ENCODE measurements around the gene NAA40. TPM values are rescaled to one million over a fixed set of nuclear protein-coding genes. Genes with fewer than 3 reads are reported as not detected.
A peak's percentile ranks its signal among the peaks of the same experiment; 100 is the strongest.

Gene NAA40
- total RNA-seq, 2 experiments from 2014 or later = 11.8 to 14.0 TPM

DNA sequence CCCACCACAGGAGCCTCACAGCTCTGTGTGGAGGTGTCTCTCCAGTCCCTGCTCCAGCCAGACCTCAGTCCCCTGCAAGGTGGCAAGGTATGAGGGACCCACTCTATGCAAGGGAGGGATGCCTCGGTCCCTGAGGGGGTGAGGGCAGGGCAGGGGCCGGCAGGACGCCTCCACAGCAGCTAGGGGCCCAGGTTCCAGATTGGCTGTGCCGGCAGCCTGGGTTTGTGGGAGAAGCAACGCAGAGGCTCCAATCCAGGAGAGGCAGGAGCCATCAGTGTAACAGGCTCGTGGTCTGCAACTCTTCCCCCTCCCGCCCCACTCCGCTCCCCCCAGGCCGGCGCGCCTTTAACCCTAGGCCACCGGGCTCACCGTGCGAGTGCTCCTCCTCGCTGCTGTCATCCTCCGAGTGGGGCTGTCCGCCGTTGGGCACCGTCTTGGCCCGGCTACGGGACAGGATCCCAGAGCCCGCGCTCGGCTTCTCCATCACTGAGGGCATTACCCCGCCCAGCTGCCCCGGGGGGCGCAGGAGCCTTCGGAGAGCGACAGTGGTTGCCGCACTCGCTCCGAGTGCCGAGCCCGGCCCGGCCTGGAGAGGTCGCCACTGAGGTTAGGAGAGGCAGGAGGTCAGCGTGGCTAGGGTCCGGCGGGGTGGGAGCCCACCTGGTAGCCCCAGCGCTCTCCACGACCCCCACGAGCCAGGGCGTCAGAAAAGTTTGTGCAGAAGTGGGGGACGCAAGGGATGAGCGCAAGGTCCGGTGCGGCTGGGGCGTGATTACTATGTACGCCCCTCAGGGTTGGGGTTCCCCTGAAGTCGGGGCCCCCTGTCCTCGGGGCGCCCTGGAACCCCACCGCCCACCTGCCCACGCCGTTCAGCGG lies 22.6 kb upstream of the NAA40 start:
- peaks cover 45% of the 10 kb centered on the region for H3K4me1 ChIP-seq (ENCODE audit: insufficient read depth, low read length)
- H3K36me3 ChIP-seq (ENCODE audit: insufficient read depth, low read length) = no peaks in the 10 kb centered on the region
- H3K4me3 Mint-ChIP-seq = peak overlapping the region; percentile 82
- H3K27me3 ChIP-seq (ENCODE audit: control insufficient read depth in 1 of 2, insufficient read depth in 2 of 2, low read length in 2 of 2) = no peaks in the 10 kb centered on the region
- TF ChIP-seq, protein P1, sequence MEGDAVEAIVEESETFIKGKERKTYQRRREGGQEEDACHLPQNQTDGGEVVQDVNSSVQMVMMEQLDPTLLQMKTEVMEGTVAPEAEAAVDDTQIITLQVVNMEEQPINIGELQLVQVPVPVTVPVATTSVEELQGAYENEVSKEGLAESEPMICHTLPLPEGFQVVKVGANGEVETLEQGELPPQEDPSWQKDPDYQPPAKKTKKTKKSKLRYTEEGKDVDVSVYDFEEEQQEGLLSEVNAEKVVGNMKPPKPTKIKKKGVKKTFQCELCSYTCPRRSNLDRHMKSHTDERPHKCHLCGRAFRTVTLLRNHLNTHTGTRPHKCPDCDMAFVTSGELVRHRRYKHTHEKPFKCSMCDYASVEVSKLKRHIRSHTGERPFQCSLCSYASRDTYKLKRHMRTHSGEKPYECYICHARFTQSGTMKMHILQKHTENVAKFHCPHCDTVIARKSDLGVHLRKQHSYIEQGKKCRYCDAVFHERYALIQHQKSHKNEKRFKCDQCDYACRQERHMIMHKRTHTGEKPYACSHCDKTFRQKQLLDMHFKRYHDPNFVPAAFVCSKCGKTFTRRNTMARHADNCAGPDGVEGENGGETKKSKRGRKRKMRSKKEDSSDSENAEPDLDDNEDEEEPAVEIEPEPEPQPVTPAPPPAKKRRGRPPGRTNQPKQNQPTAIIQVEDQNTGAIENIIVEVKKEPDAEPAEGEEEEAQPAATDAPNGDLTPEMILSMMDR (IDR thresholded peaks at IDR 0.05) = peak; percentile 51
- intact Hi-C loops (cut with DNase I, micrococcal nuclease) = loop anchor here in 1 of 2 experiments (2.0 kb wide), 1 partner anchor 23 kb away; the partner anchor contains the start of gene NAA40
- DNase-seq (peak in 5 of 14 experiments; percentile 31 to 48 (median 42)), ATAC-seq (ENCODE audit: poor library complexity) (no peak)
- H3K4me3 ChIP-seq (ENCODE audit: low read length) = peak overlapping the region; percentile 51
- peaks cover 16% of the 10 kb centered on the region for H3K4me1 Mint-ChIP-seq (ENCODE audit: low read depth)
- H3K9me3 ChIP-seq (ENCODE audit: control insufficient read depth in 1 of 2, insufficient read depth in 1 of 2, low read length in 2 of 2) = no peaks in the 10 kb centered on the region
- H3K36me3 Mint-ChIP-seq (ENCODE audit: low read depth) = peaks cover 4% of the 10 kb centered on the region
- H3K9me3 Mint-ChIP-seq = no peaks in the 10 kb centered on the region
- POLR2A ChIA-PET = interaction anchor here (0.5 to 2.9 kb wide), 3 partner anchors 38 to 78 kb away, joined by 3 to 13 read pairs (median 3); partner anchors contain the start of gene MARK2
- H3K27me3 Mint-ChIP-seq = no peaks in the 10 kb centered on the region
- CTCF ChIA-PET = interaction anchor here (0.6 kb wide), 1 partner anchor 64 kb away, joined by 3 read pairs; no protein-coding TSS in a partner anchor
- H3K27ac Mint-ChIP-seq = no peak overlapping the region
- H3K27ac ChIP-seq (ENCODE audit: low read depth in 1 of 2, low read length in 2 of 2) = no peak overlapping the region

DNA sequence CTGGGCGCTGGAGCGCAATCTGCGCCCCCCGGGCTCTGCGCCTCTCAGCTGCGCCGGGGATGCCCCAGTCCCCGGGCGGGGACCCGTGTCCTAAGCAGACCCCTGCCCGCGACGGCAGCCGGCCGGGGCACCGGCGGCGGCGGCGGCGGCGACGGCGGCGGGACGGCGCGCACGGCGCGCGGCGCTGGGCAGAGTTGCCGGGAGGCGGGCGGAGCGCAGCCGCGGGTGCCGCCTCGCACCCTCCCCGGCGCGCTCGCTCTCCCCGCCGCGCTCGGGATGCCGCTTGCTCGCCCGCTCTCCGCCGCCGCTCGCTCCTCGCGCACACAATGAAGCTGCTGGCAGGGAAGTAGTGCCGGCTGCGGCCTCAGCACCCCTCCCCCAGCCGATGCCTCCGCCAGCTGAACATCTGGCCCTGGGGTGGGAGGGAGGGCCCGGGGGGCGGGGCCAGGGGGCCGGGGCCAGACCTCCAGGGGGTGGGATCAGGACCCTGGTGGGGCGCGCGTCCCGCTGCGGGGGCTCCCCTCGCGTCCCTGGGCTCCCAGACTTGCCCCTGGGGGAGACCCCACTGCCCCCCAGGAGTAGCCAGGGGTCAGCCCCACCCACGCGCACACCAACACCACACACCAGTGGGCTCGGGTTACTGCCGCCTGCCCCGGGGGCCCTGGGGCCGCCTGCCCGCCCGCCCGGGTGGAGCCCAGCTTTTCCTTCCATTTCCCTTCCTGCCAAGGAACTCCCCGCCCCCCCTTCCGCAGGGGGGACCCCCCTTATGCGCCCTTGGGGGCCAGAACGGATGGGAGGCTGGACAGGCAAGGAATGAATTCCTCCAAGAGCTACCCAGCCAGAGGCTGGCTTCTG lies 21.7 kb upstream of the NAA40 start, which contains the start of gene RCOR2:
Gene RCOR2 (minus strand): TSS at position 328 of the 855 bp plus-strand sequence. CDS start 708 bp downstream, outside the sequence.
- H3K9me3 Mint-ChIP-seq = no peaks in the 10 kb centered on the region
- Histone ChIP-seq H3K27ac (ENCODE audit: low read depth in 1 of 2, low read length in 2 of 2) (no peak within 1 kb of the TSS), H3K4me1 (ENCODE audit: insufficient read depth, low read length) (peaks cover 45% of the 10 kb centered on the region), H3K9me3 (ENCODE audit: control insufficient read depth in 1 of 2, insufficient read depth in 1 of 2, low read length in 2 of 2) (no peaks in the 10 kb centered on the region), H3K27me3 (ENCODE audit: control insufficient read depth in 1 of 2, insufficient read depth in 2 of 2, low read length in 2 of 2) (no peaks in the 10 kb centered on the region), H3K36me3 (ENCODE audit: insufficient read depth, low read length) (no peaks in the 10 kb centered on the region), H3K4me3 (ENCODE audit: low read length) (peak within 1 kb of the TSS; percentile 51)
- CTCF ChIA-PET = interaction anchor here (1.3 to 1.5 kb wide), 2 partner anchors 28 to 80 kb away, joined by 3 to 6 read pairs; no protein-coding TSS in a partner anchor
- intact Hi-C loops (cut with DNase I, micrococcal nuclease) = no loop called here
- peaks cover 16% of the 10 kb centered on the region for H3K4me1 Mint-ChIP-seq (ENCODE audit: low read depth)
- peaks cover 4% of the 10 kb centered on the region for H3K36me3 Mint-ChIP-seq (ENCODE audit: low read depth)
- DNase-seq (peak; percentile 34 to 83 (median 57)), ATAC-seq (ENCODE audit: poor library complexity) (peak; percentile 73)
- peak within 1 kb of the TSS; percentile 82 for H3K4me3 Mint-ChIP-seq
- H3K27me3 Mint-ChIP-seq = no peaks in the 10 kb centered on the region
- POLR2A ChIA-PET = interaction anchor here (0.7 to 2.9 kb wide), 4 partner anchors 28 to 78 kb away, joined by 3 to 13 read pairs (median 6); partner anchors contain the start of gene MARK2
- no peak within 1 kb of the TSS for H3K27ac Mint-ChIP-seq
- TF ChIP-seq, protein P1 (IDR thresholded peaks at IDR 0.05) = no peak
